Breast epithelium (tissue), 4 donors: Measurements from ENCODE around the gene FUT7. TPM values are rescaled to one million over a fixed set of nuclear protein-coding genes. Genes with fewer than 3 reads are reported as not detected.

Experiments
- DNase-seq, 2 donors: peaks; one replicate each; pipeline ENCODE4 v3.0.0-alpha.2; 2019; ENCODE audit warnings: low spot score in 2 of 2
- H3K27ac ChIP-seq, 2 donors: fragments of 200-600 bp; sonication (generic) in 1 of 2; one replicate each; pipeline ENCODE4 v1.5.1; 2016 to 2019; ENCODE audit warnings: mild to moderate bottlenecking in 1 of 2
- H3K27me3 ChIP-seq, 2 donors: fragments of 200-600 bp; sonication (generic) in 1 of 2; one replicate each; pipeline versions ENCODE4 v1.5.1 to v1.6.0; 2017 to 2019; ENCODE audit warnings: control low read depth in 1 of 2, mild to moderate bottlenecking in 1 of 2
- H3K36me3 ChIP-seq: fragments of 200-600 bp; one replicate; pipeline ENCODE4 v1.5.1; 2019
- H3K4me1 ChIP-seq, 2 donors: fragments of 200-600 bp; sonication (generic); one replicate each; pipeline ENCODE4 v1.5.1; 2016 to 2019; ENCODE audit warnings: control low read depth in 1 of 2
- H3K4me3 ChIP-seq, 3 donors: fragments of 200-600 bp; sonication (generic); 1 replicate in 2 of 3; 2 replicates in 1 of 3; pipeline ENCODE4 v1.5.1; 2016 to 2019; ENCODE audit warnings: mild to moderate bottlenecking in 3 of 3, moderate library complexity in 2 of 3
- H3K9me3 ChIP-seq, 2 donors: fragments of 200-600 bp; sonication (generic) in 1 of 2; one replicate each; pipeline ENCODE4 v1.5.1; 2016 to 2019; ENCODE audit warnings: control low read depth in 1 of 2
- POLR2A ChIP-seq: fragments of 450-650 bp; IDR thresholded peaks from one replicate; pipeline ENCODE4 v1.6.1; 2016; ENCODE audit warnings: antibody characterized with exemption, mild to moderate bottlenecking, moderate library complexity
- POLR2AphosphoS5 ChIP-seq, 3 donors: sonication (generic); formaldehyde crosslinking; IDR thresholded peaks; one replicate each; pipeline ENCODE4 v1.6.1; 2017; ENCODE audit warnings: antibody characterized with exemption in 3 of 3
- intact Hi-C: fragments of 100-400 bp; cut with DNase I; formaldehyde crosslinking; loops from one replicate; pipeline ENCODE4 v1.15.1; 2023; ENCODE audit warnings: low total_unique reads
- total RNA-seq, 3 donors: library from RNA; depleted of rRNA; stranded (reverse); fragments of >200 nt; gene quantifications; one replicate each; pipeline ENCODE4 v1.1.0, GENCODE V29; 2016
- TF ChIP-seq, protein P1 (sequence below), 3 donors: fragments of 450-650 bp; IDR thresholded peaks; one replicate each; pipeline ENCODE4 v1.5.1; 2016 to 2017; ENCODE audit warnings: antibody characterized with exemption in 3 of 3, mild to moderate bottlenecking in 3 of 3, moderate library complexity in 3 of 3

The FUT7 gene, protein sequence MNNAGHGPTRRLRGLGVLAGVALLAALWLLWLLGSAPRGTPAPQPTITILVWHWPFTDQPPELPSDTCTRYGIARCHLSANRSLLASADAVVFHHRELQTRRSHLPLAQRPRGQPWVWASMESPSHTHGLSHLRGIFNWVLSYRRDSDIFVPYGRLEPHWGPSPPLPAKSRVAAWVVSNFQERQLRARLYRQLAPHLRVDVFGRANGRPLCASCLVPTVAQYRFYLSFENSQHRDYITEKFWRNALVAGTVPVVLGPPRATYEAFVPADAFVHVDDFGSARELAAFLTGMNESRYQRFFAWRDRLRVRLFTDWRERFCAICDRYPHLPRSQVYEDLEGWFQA
- total RNA-seq = not detected

DNA sequence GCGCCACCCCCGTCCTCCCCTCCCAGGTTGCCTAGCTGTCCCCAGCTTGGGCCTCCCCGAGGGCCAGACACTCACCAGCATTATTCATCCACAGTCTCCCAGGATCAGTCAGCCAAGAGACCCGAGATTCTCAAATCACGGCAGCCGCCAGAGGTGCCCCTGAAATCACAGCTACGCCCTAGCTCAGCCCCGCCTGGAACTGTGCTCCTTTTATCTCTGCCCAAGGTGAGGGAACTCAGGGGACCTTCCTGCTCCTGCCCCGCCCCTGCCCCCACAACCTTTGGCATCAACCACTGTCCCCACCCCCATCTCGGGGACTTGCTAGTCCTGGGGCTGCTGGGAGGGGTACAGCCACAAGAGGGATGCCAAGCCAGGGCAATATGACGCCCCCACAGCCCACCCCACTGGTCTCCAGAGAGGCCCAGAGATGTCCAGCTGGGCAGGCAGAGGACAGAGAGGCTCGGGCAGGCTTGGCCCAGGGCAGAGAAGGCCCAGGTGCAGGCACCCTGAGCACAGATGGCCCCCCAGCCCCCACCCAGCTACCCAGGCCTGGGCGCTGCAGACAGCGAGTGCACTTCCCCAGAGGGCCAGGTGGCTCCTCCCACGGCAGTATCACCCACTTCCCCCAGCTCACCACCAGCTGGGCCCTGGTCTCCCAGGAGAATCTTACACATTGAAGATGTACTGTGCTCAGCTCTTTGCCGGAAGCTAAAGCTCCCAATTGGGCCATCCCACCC lies at the start of gene FUT7:
FUT7 (minus strand) TSS at position 185 of the 737 bp plus-strand sequence; CDS start at position 88, 97 bp downstream.
- Histone ChIP-seq H3K4me1 (peaks cover 19% of the 10 kb centered on the region in 2 donors), H3K4me3 (peak within 1 kb of the TSS in 1 of 3 donors; percentile 8), H3K27ac (no peak within 1 kb of the TSS), H3K9me3 (no peaks in the 10 kb centered on the region), H3K36me3 (no peaks in the 10 kb centered on the region), H3K27me3 (no peaks in the 10 kb centered on the region)
- intact Hi-C loops = no loop called here
- TF ChIP-seq POLR2A (no peak), POLR2AphosphoS5 (IDR thresholded peaks at IDR 0.05) (no peak)
- TF ChIP-seq, protein P1, sequence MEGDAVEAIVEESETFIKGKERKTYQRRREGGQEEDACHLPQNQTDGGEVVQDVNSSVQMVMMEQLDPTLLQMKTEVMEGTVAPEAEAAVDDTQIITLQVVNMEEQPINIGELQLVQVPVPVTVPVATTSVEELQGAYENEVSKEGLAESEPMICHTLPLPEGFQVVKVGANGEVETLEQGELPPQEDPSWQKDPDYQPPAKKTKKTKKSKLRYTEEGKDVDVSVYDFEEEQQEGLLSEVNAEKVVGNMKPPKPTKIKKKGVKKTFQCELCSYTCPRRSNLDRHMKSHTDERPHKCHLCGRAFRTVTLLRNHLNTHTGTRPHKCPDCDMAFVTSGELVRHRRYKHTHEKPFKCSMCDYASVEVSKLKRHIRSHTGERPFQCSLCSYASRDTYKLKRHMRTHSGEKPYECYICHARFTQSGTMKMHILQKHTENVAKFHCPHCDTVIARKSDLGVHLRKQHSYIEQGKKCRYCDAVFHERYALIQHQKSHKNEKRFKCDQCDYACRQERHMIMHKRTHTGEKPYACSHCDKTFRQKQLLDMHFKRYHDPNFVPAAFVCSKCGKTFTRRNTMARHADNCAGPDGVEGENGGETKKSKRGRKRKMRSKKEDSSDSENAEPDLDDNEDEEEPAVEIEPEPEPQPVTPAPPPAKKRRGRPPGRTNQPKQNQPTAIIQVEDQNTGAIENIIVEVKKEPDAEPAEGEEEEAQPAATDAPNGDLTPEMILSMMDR (IDR thresholded peaks at IDR 0.05) = no peak
- DNase-seq = no peak

DNA sequence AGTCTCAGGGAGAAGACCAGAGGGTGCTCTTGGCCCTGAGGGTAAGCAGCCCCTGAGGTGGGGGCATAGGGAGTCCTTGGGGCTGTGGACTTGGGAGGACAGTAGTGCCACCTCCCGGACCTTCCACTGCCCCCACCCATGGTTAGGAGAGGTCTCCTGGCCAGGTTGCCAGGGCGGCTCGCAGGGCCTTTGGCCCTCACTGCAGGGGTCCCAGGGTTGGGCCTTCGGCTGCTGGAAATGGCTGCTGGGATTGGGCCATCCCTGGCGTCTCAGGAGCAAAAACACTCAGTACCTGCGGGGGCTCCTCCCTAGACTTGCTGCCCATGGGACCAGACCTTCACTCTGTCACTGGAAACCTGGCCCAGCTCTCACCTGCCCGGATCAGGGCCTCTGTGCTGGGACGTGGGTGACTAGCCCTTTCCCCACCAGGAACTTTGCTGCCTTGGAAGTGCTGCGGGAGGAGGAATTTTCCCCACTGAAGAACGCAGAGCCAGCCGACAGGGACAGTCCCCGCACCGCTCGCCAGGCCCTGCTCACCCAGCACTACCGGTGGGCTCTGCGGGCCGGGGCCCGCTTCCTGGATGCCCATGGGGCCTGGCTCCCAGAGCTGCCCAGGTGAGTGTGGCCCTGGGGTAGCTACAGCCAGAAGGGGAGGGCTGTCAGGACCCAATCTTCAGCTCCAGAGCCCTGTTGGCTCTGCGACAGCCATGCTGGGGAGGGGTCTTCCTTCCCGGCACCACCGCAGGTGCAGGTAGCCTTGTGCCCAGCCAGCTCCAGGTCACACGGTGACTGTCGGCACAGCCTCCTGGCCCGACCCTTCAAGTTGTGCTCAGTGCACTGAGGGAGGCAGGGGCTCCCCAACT lies 48.6 kb upstream of the FUT7 start:
- no peak for TF ChIP-seq POLR2AphosphoS5 (IDR thresholded peaks at IDR 0.05)
- TF ChIP-seq, protein P1 (IDR thresholded peaks at IDR 0.05) = no peak
- TF ChIP-seq POLR2A = no peak
- no peak for DNase-seq
- Histone ChIP-seq H3K4me1 (peaks cover 5 to 10% of the 10 kb centered on the region in 2 donors), H3K27ac (no peak overlapping the region), H3K36me3 (peaks cover 8% of the 10 kb centered on the region), H3K4me3 (no peak overlapping the region), H3K9me3 (no peaks in the 10 kb centered on the region), H3K27me3 (no peaks in the 10 kb centered on the region)
- intact Hi-C loops = loop anchor here (5.0 kb wide), 1 partner anchor 273 kb away; the partner anchor contains the start of gene RABL6

DNA sequence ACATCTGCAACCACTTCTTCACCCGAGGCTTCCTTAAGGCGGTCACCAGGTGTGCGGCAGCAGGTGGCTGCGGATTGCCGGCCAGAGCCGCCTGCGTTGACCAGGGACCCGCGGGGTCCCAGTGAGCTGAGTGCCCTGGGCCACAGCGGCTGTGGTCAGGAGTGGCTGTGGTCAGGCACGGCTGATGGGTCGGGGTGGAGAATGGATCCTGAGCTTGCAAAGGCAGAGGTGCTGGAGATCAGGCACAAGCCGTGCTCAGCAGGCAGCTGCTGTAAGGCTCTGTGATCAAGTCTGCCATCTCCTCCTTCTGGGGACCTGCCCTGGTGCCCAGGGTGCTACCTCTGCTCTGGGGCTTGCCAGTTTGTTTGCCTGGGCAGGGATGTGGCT lies 47.5 kb upstream of the FUT7 start:
- intact Hi-C loops = no loop called here
- Histone ChIP-seq H3K4me1 (peaks cover 5 to 8% of the 10 kb centered on the region in 2 donors), H3K27ac (no peak overlapping the region), H3K36me3 (peaks cover 8% of the 10 kb centered on the region), H3K9me3 (no peaks in the 10 kb centered on the region), H3K27me3 (no peaks in the 10 kb centered on the region), H3K4me3 (no peak overlapping the region)
- TF ChIP-seq POLR2A (no peak), POLR2AphosphoS5 (IDR thresholded peaks at IDR 0.05) (no peak)
- TF ChIP-seq, protein P1 (IDR thresholded peaks at IDR 0.05) = no peak
- DNase-seq = no peak

DNA sequence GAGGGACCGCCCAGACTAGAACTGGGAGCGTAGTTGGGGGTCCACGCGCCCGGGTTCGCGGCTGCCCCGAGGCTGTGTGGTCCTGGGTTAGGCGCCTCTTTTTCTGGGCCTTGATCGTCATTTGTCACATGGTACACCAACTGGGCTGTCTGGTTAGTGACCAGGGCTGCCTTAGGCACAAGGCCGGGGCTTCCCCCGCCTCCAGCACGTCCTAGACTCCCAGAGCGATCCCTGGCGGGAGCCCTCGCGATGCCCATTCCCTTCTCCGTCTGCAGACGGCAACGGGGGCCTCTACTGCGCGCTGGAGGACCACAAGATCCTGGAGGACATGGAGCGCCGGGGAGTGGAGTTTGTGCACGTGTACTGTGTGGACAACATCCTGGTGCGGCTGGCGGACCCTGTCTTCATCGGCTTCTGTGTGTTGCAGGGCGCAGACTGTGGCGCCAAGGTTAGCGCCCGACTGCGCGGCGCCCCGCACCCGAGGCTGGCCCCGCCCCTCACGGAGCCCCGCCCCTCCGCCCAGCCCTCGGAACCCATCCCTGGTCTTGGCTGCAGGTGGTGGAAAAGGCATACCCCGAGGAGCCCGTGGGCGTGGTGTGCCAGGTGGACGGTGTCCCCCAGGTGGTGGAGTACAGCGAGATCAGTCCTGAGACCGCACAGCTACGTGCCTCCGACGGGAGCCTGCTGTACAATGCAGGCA lies 47.0 kb upstream of the FUT7 start:
- Histone ChIP-seq H3K4me3 (peak overlapping the region; percentile 72 to 88 (median 82)), H3K36me3 (peaks cover 8% of the 10 kb centered on the region), H3K4me1 (peaks cover 5 to 8% of the 10 kb centered on the region in 2 donors), H3K27me3 (no peaks in the 10 kb centered on the region), H3K27ac (no peak overlapping the region), H3K9me3 (no peaks in the 10 kb centered on the region)
- TF ChIP-seq POLR2AphosphoS5 (IDR thresholded peaks at IDR 0.05) (no peak), POLR2A (no peak)
- TF ChIP-seq, protein P1 (IDR thresholded peaks at IDR 0.05) = no peak
- no peak for DNase-seq
- intact Hi-C loops = no loop called here
